Effector CD8-positive, alpha-beta T cell (primary cell): ENCODE measurements around the gene DSE.
"Not testable (repeated sequence)": the region's sequence is repeated elsewhere in the genome, so short reads cannot be mapped to it uniquely, and the experiment has no call there.

Source experiments
- DNase-seq: peaks from one replicate; lab custom pipeline; 2025; lab: John Stamatoyannopoulos, UW
- total RNA-seq, 4 experiments: gene quantifications; one replicate each; lab custom pipeline; 2026; lab: John Stamatoyannopoulos, UW

Gene DSE
- 5.0 to 10.7 (median 8.5) reads per million in 4 experiments for total RNA-seq

DNA sequence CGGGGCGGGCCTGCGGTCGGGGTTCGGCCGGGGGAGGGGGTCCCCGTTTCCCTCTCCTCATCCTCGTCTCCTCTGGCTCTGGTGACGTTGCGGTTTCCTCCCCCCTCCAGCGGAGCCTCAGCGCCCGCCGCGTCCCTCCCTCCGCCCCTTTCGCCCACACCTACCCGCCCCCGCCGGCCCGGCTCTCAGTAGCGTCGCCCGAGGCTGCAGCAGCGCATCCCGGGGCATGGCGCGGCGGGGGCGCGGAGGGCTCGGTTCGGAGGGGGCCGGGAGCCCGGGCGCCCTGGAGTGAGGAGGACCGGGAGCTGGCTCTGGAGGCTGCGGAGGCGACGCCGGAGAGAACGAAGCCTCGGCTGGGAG lies at the start of gene DSE:
TSS of gene DSE (plus strand) at position 188 of the 360 bp plus-strand sequence. CDS start 28,304 bp downstream, outside the sequence.
- DNase-seq, result peak; percentile 17

DNA sequence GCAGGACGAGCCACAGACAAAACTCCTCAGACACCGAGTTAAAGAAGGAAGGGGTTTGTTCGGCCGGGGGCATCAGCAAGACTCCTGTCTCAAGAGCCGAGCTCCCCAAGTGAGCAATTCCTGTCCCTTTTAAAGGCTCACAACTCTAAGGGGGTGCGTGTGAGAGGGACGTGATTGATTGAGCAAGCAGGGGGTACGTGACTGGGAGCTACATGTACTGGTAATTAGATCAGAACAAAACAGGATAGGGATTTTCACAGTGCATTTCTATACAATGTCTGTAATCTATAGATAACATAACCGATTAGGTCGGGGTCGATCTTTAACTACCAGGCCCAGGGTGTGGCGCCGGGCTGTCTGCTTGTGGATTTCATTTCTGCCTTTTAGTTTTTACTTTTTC lies 48.8 kb upstream of the DSE start:
- DNase-seq, result not testable (repeated sequence)

DNA sequence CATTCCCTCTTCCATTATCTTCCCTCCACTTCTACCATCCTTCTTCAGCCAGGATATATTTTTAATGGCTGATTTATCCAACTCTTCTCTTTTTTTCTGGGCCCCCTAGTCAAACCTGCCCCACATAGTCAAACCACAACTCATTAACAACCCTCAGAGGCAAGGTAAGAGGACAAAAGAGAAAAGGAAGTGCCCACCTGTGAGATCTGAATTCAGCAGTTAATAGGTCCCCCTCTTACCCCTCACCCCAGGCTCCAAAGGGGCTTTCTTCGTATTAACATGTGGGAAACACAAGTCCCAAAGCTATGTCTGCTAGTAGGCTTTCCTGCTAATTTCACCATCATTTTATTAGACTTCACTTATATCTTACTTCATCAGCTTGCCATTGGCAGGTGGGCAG lies 46.9 kb upstream of the DSE start:
- DNase-seq, result no peak

DNA sequence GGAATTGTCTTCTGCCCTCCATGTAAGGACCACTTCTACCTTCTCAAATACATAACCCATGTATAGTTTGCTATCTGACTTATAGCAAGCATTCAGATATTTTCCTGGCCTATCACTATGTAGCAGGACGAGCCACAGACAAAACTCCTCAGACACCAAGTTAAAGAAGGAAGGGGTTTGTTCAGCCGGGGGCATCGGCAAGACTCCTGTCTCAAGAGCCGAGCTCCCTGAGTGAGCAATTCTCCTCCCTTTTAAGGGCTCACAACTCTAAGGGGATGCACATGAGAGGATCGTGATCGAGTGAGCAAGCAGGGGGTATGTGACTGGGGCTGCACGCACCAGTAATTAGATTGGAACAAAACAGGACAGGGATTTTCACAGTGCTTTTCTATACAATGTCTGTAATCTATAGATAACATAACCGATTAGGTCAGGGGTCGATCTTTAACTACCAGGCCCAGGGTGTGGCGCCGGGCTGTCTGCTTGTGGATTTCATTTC lies 45.1 kb upstream of the DSE start:
- DNase-seq, result not testable (repeated sequence)

DNA sequence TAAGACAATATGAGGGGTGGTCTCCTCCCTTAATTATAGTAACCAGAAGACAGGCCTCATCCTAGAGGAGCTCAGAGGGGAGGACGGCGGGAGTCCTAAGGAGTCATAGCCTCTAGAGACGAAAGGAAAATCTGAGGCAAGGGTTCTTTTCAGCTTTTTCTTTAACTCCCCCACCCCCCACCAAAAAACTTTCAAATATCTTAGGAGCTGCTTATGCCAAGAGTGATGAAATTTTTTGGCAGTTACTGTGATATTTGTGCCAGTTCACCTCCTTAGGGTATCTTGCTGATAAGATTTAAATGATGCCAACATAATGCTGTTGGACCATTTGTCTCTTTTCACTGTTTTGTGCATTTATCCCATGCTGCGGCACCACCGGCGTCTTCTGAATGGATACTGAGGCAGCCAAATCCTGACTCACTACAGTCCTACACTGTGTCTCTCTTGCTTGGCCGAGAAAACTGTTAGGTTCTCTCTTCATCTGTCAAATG lies 44.5 kb upstream of the DSE start:
- no peak for DNase-seq

DNA sequence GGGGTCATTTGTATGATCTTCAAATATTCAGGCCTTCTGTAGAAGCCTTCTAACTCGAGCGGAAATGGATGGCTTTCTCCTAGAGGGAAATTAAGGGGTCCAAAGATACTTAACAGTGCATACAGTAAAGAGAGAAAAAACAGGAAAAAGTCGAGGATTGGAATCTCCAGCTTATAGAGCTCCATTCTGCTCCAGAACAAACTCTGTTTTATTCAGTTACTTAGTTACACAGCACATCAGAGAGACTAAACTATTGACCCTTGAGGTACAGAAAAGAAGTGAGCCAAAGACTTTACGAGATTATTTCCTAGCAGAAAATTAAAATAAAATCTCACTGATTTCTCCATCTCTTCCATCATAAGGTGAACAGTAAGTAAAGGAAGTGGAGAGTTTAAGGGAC lies 43.8 kb upstream of the DSE start:
- no peak for DNase-seq

DNA sequence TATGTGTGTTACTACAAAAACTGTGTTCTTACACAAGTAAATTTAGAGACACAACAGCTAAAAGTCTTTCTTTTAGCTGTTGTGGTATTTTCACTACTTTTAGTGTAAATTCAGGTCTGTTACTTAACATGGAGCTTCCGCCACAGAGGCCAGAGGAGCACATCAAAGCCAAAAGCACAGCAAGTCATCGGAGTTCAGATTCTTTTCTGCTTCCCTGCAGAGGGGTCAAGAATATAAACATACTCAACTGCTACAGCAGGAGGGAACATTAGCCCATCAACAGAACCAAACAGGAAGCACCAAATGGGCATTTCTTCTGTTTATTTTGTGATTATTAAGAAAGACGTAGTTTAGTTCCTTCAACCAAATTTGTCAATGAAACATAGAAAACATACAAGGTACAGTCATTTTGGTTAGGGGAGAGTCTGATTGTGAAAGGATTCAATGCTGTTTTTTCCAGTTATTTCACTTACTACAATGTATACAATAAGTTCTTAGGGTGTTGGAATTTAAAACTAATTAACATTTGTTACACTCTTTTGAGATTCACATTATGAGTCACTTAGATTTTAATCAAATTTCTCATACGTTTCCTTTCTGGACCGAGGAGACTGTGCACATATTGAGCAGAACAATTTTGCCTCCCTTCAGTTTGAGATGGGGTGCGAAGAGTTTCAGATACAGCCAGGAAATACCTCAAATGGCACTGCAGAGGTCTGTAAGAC lies 42.8 kb upstream of the DSE start:
- no peak for DNase-seq

DNA sequence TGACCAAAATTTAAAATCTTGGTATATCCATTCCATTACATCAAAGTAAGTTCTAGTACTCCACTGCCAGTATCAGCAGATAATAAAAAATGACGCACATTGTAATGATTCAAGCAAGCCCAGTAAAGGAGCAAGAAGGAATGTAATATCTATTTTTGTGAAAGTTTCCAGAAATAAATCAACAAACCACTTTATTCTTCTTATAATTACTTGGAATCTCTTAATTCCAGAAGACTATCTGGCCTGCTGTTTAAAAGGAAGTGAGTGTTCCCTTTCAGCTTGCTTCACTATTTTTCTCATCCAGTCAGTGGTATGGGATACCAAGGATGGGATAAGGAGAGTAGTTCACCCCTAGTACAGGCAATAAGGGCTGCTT lies 42.2 kb upstream of the DSE start:
- DNase-seq, result no peak

DNA sequence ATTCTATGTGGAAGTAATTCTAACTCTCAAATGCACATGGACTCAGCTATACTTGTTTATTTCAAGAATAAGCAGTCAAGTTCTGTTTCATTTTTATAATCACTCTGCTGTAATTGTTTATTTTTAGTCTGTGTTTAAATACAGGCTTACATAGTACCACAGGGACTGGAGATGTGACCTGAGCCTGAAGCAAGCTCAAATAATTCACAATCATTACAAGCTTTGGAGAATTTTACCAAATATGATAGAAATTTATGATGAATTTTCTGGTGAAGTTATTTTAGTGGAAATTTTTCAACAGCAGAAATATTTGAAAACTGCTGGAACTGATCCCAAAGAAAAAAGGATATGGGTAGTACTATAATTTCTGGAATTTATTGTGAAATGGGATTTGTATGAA lies 41.6 kb upstream of the DSE start:
- no peak for DNase-seq

DNA sequence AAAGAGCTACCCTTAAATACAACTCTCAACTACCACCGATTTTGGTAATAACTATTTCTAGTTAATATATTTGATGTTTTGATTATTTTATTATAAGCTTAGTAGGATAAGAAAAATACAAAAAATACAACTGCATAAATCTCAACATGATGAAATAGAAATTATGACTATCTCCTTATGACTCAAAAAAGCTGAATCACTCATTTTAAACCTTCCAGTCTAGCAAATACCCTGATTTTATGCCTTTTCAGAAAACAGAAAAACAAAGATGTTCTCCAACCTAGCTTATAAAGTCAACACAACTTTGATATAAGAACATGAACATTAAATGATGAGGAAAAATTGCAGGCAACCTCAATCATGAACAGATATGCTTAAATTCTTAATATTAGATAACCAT lies 40.2 kb upstream of the DSE start:
- no peak for DNase-seq

DNA sequence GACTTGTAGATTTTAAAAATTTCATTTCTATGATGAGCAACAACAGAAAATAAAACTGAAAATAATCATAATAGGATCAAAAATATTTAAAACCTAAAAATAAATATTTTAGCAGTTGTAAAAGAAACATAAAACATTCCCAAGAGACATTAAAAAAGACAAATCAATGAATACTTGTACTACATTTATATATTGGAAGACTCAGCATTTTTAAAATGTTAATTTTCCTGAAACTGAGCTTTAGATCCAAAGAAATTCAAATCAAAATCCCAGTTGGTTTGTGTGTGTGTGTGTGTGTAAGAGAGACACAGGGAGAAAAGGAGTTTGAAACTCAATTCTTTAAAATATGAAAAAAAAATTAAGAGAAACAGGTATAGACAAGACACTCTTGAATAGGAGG lies 38.7 kb upstream of the DSE start:
- no peak for DNase-seq

DNA sequence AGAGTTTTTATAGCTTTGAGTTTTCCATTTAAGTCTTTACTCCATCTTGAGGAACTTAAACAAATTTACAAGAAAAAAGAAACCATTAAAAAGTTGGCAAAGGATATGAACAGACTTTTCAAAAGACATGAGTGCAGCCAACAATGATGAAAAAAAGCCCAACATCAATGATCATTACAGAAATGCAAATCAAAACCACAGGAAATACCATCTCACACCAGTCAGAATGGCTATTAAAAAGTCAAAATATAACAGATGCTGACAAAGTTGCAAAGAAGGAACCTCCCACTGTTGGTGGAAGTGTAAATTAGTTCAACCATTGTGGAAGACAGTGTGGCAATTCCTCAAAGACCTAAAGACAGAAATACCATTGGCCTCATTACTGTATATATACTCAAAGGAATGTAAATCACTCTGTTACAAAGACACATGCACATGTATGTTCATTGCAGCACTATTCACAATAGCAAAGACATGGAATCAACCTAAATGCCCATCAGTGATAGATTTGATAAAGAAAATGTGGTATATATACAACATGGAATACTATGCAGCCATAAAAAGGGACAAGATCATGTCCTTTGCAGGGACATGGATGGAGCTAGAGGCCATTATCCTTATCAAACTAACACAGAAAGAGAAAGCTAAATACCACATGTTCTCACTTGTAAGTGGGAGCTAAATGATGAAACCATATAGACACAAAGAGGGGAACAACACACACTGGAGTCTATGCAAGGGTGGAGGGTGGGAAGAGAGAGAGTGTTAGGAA lies 35.9 kb upstream of the DSE start:
- not testable (repeated sequence) for DNase-seq

DNA sequence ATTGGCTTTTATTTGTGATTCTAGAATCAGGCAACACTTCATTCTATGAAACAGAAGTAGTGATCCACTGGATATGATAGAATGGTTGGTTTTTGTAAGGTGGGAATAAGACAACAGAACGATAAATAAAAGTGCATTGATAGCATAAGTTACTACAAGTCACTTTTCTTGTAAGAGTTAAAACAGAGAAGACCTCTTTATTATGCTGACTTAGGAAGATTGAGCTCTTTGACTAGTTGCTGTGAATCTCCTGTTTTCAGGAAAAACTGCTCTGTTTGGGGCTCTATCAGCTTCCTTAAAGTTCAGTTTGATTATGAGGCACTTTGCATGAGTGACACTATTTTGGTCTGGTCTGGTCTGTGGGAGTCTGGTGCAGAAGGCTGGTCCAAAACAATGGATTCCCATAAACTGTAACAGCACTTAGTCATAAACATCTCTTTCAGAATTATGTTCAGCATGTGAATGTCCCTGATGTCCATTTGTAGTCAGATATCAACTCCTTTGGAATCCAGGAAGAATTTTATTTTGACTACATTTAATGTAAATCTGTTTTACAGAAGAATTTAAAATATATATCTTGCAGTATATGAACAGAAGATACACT lies 35.0 kb upstream of the DSE start:
- no peak for DNase-seq

DNA sequence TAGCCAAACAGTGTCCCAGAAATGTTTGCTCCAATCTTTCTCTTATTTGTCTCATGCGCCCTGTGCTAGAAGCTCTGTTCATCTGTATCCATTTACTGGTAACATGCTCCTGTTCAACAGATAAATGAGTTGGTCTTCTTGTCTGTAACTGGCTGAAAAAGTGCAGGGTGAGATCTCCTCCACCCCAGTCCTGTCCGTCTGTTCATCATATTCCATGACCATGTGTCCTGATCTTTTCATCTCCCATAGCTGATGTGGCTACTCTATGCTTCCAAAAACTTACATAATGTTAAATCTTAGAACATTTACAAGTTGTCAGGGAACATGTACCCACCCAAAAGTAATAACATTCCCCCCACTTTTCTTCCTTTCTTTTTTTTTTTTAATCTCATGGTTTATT lies 31.8 kb upstream of the DSE start:
- DNase-seq, result no peak

DNA sequence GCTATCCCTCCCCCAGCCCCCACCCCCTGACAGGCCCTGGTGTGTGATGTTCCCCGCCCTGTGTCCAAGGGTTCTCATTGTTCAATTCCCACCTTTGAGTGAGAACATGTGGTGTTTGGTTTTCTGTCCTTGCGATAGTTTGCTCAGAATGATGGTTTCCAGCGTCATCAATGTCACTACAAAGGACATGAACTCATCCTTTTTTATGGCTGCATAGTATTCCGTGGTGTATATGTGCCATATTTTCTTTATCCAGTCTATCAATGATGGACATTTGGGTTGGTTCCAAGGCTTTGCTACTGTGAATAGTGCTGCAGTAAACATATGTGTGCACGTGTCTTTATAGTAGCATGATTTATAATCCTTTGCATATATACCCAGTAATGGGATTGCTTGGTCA lies 30.1 kb upstream of the DSE start:
- not testable (repeated sequence) for DNase-seq

DNA sequence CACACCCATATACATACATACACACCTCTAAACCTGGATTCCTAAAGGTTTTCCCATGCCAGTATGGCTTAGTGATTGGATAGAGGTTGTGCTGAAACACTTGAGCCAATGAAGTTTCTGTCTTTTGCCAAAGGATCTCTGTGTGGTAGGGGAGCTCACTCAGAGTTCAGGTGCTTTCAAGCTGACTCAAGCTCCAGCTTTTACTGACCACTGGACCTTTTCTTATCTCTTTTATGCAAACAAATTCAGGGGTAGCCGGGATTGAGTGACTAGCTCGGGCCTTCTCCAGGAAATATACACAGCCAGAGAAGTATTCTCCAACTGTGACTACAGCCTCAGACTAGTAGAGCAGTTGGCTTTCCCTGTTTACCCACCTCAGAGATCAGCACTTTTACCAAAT lies 21.5 kb upstream of the DSE start:
- no peak for DNase-seq

DNA sequence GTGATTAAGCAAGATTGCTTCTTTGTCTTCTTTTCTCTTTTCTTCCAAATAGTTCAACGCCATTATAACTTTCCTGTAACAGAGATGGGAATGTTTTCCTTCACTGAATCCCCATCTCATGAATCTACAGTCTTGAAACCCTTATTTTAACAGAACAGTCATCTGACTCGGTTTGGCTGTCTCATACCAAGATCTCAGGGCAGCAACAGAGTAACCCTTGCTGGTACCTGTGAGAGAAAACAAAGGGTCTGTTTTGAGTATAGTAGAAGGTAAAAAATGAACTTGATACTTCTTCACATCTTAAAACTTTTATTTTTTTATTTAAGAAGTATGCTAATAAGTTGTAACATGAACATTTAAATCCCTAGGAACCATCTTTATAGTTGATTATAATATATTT lies 19.6 kb upstream of the DSE start:
- DNase-seq, result no peak

DNA sequence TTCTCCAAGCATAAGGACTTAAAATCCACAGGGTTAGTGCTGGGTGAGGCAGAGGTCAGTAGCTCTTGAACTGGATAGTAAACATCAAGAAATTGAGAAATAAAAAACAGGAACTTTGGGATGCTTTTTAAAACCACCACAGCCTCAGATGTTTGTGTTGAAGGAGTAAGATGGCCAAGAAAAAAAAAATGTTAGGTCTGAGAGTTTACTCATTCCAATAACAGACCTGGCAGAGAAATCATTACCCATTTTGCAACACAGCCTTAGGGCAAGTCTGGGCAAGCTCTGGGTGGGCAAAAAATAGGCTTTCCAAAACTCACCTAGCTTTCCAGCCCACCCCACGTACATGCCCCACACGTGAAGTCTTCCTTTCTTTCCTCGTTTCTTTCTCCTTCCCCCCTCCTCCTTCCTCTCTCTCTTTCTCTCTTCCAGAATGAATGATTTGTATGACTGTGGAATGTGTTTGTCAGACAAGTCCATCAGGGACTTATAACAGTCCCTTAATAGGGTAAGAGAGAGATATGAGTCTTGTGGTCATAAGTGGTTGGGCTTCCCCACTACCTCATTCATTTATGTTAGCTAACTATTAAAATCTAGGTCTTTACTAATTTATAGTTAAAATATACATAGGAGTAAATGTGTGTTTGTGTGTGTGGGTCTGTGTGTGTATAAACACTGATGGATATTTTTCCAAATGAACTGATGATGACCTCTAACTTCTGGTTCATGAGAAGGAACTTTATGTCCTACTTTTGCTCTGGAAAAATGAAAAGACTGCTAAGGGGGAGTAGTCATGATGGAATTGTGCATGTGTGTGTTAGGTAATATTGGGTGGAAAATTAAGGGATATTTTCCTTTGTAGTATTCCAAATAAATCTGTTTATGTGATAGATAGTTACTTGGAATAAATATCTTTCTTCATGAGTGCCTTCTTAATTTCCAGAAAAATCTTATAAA lies 18.0 kb upstream of the DSE start:
- DNase-seq, result no peak

DNA sequence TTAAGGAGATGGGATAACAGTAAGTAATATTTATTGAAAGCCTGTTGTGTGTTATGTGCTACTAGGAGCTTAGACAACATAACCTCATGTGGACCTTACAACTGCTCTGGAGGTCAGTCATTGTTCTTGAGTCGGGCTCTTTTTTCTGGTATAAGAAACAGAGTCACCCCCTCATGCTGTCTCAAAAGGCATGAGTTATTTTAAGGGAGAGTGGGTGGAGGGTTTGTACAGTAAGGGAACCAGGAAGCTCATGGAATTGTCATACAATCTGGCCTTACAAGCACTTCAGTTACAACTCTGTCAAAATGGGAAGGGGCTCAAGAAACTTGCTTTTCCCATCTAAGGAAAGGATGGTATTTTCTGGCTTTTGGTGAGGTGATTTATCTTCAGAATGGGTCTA lies 16.5 kb upstream of the DSE start:
- no peak for DNase-seq

DNA sequence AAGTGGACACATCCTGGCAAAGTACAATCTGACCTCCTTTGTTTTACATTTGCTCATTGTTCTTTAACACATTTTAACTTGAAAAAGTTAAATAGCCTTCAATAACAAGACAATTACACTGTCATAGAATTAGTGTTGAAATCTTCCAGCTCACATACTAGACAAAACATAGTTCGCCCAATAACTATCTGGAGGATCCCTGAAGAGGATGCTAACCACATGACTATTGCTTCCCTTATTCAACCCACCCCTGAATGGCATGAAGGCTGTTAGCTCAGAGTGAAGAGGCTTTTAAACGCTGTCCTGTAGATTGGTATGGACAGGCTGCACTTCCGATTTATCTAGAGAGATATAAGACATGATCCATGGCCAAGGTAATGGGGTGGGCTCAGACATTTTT lies 15.0 kb upstream of the DSE start:
- DNase-seq, result no peak

DNA sequence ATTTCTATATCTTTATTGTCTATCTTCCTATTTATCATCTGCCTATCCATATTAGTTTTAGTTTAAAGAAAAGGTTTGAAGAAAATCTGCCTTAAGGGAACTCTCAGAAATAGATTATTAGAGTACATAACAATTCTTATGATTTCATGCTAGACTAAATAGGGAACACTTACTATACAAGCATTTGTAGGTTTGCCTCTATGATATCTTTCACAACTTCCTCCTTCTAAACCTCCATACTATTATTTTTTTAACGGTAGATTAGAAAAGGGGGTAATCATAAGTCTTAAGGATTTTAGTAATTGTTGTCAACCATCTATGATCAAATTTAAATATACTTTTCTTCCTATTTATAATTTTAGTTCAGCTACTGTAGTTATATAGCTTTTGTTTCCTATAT lies 11.6 kb upstream of the DSE start:
- DNase-seq, result no peak

DNA sequence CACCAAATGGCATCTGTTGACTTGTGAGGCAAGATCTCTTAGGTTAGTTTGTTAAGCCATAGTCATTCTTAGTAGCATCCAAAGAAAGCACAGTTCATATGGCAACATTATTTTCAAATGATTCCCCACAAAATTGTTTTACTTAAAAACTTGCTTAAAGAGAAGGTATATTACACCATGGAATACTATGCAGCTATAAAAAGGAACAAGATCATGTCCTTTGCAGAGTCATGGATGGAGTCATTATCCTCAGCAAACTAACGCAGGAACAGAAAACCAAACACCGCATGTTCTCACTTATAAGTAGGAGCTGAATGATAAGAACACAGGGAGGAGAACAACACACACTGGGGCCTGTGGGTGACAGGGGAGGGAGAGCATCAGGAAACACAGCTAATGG lies 10.9 kb upstream of the DSE start:
- no peak for DNase-seq
